HepG2 (cell line): Measurements from ENCODE around the gene ARMH1. TPM values are rescaled to one million over a fixed set of nuclear protein-coding genes. Genes with fewer than 3 reads are reported as not detected.

Source experiments
- AGO1 ChIP-seq: fragments of 200-400 bp; formaldehyde crosslinking; IDR thresholded peaks from 2 replicates; pipeline ENCODE4 v1.6.1; 2017; ENCODE audit warnings: mild to moderate bottlenecking, low read depth, low read length, moderate library complexity; ENCODE audit not compliant: poor library complexity, severe bottlenecking
- BRCA1 ChIP-seq: sonication (generic); formaldehyde crosslinking; IDR thresholded peaks from 2 replicates; pipeline ENCODE4 v1.4.0; 2020; ENCODE audit warnings: missing genetic modification reagents
- FOXM1 ChIP-seq: sonication (generic); formaldehyde crosslinking; IDR thresholded peaks from 2 replicates; pipeline ENCODE4 v1.5.0; 2020; ENCODE audit warnings: missing genetic modification reagents
- HCFC1 ChIP-seq: fragments of 150-350 bp; IDR thresholded peaks from 2 replicates; pipeline ENCODE4 v1.6.1; 2014; ENCODE audit warnings: low read depth, low read length
- KLF11 ChIP-seq: IDR thresholded peaks from 2 replicates; pipeline ENCODE4 v1.6.1; 2016; ENCODE audit warnings: missing compliant biosample characterization
- MED13 ChIP-seq: sonication (generic); formaldehyde crosslinking; IDR thresholded peaks from 2 replicates; pipeline ENCODE4 v1.5.0; 2020; ENCODE audit warnings: missing genetic modification reagents
- MIER2 ChIP-seq: IDR thresholded peaks from 2 replicates; pipeline ENCODE4 v1.6.1; 2016; ENCODE audit warnings: missing biosample characterization, missing genetic modification reagents
- NCOA1 ChIP-seq: sonication (generic); formaldehyde crosslinking; IDR thresholded peaks from 2 replicates; pipeline ENCODE4 v1.9.0; 2021; ENCODE audit warnings: missing genetic modification reagents
- PAWR ChIP-seq: sonication (generic); formaldehyde crosslinking; IDR thresholded peaks from 2 replicates; pipeline ENCODE4 v1.4.0; 2020; ENCODE audit warnings: missing genetic modification reagents, mild to moderate bottlenecking, borderline replicate concordance
- PITX1 ChIP-seq: sonication (generic); formaldehyde crosslinking; IDR thresholded peaks from 2 replicates; pipeline ENCODE4 v1.5.1; 2020; ENCODE audit warnings: mild to moderate bottlenecking, missing genetic modification reagents
- POLR2G ChIP-seq: fragments of 200-400 bp; formaldehyde crosslinking; IDR thresholded peaks from 2 replicates; pipeline ENCODE4 v1.6.1; 2018; ENCODE audit warnings: mild to moderate bottlenecking, low read depth, low read length, moderate library complexity
- RBFOX2 ChIP-seq: fragments of 200-400 bp; formaldehyde crosslinking; IDR thresholded peaks from 2 replicates; pipeline ENCODE4 v1.6.1; 2017; ENCODE audit warnings: low read depth, mild to moderate bottlenecking, low read length
- RNF2 ChIP-seq: fragments of 450-650 bp; conservative IDR thresholded peaks from 2 replicates; pipeline ENCODE4 v1.6.1; 2016; ENCODE audit warnings: low read depth
- RXRA ChIP-seq: sonication (generic); formaldehyde crosslinking; IDR thresholded peaks from 2 replicates; pipeline ENCODE4 v1.5.1; 2020; ENCODE audit warnings: missing genetic modification reagents
- SKI ChIP-seq: fragments of 450-650 bp; IDR thresholded peaks from one replicate; pipeline ENCODE4 v1.6.1; 2018; ENCODE audit warnings: mild to moderate bottlenecking; ENCODE audit not compliant: partially characterized antibody
- SNAPC2 ChIP-seq: sonication (generic); formaldehyde crosslinking; IDR thresholded peaks from 2 replicates; pipeline ENCODE4 v1.8.1; 2022; ENCODE audit warnings: mild to moderate bottlenecking, missing genetic modification reagents
- ZMYM3 ChIP-seq: sonication (generic); formaldehyde crosslinking; IDR thresholded peaks from 2 replicates; pipeline ENCODE4 v1.5.1; 2020; ENCODE audit warnings: mild to moderate bottlenecking, missing genetic modification reagents
- ZNF235 ChIP-seq: sonication (generic); formaldehyde crosslinking; IDR thresholded peaks from 2 replicates; pipeline ENCODE4 v1.8.1; 2023; ENCODE audit warnings: mild to moderate bottlenecking, missing genetic modification reagents, borderline replicate concordance
- ZNF550 ChIP-seq: sonication (generic); formaldehyde crosslinking; IDR thresholded peaks from 2 replicates; pipeline ENCODE4 v1.4.0; 2020; ENCODE audit warnings: mild to moderate bottlenecking, missing genetic modification reagents, borderline replicate concordance
- ZNF792 ChIP-seq: IDR thresholded peaks from 2 replicates; pipeline ENCODE4 v1.6.1; 2016
- ZSCAN22 ChIP-seq: sonication (generic); formaldehyde crosslinking; IDR thresholded peaks from 2 replicates; pipeline ENCODE4 v1.4.0; 2020; ENCODE audit warnings: mild to moderate bottlenecking, missing genetic modification reagents
- polyA plus RNA-seq, 8 experiments: library from polyadenylated mRNA; depleted of rRNA in 3 of 8; stranded (reverse) in 7 of 8; unstranded in 1 of 8; fragments of >200 nt; fragmentation: Illumina TruSeq in 4 of 8; extraction: Trizol in 4 of 8; gene quantifications; 2 replicates each; pipeline versions ENCODE4 v1.2.1 to v1.2.3, GENCODE V29; 2011 to 2016; ENCODE audit warnings: low read depth in 4 of 8, missing spikeins in 1 of 8, mixed read lengths in 1 of 8; ENCODE audit not compliant: insufficient read depth in 1 of 8
- total RNA-seq, 5 experiments: library from RNA; depleted of rRNA; stranded (reverse); fragments of >200 nt; fragmentation: Illumina TruSeq; extraction: Trizol; gene quantifications; 2 replicates each; pipeline ENCODE4 v1.2.3, GENCODE V29; 2016; ENCODE audit warnings: low read depth in 1 of 5
- TF ChIP-seq, protein P1 (sequence below): sonication (generic); formaldehyde crosslinking; IDR thresholded peaks from 2 replicates; pipeline ENCODE4 v1.8.0; 2023; ENCODE audit warnings: mild to moderate bottlenecking, missing genetic modification reagents
- TF ChIP-seq, protein P2 (sequence below): sonication (generic); formaldehyde crosslinking; IDR thresholded peaks from 2 replicates; pipeline ENCODE4 v1.9.0; 2022; ENCODE audit warnings: low read depth, missing genetic modification reagents
- TF ChIP-seq, protein P3 (sequence below): sonication (generic); formaldehyde crosslinking; IDR thresholded peaks from 2 replicates; pipeline ENCODE4 v1.4.0; 2020; ENCODE audit warnings: missing genetic modification reagents, borderline replicate concordance

ARMH1 gene
- total and polyA plus RNA-seq, 2 of the 13 experiments (the other 11 are each of a cell fraction or from before 2014, with no cell fraction given) = 0.69 TPM; not detected in 1

DNA sequence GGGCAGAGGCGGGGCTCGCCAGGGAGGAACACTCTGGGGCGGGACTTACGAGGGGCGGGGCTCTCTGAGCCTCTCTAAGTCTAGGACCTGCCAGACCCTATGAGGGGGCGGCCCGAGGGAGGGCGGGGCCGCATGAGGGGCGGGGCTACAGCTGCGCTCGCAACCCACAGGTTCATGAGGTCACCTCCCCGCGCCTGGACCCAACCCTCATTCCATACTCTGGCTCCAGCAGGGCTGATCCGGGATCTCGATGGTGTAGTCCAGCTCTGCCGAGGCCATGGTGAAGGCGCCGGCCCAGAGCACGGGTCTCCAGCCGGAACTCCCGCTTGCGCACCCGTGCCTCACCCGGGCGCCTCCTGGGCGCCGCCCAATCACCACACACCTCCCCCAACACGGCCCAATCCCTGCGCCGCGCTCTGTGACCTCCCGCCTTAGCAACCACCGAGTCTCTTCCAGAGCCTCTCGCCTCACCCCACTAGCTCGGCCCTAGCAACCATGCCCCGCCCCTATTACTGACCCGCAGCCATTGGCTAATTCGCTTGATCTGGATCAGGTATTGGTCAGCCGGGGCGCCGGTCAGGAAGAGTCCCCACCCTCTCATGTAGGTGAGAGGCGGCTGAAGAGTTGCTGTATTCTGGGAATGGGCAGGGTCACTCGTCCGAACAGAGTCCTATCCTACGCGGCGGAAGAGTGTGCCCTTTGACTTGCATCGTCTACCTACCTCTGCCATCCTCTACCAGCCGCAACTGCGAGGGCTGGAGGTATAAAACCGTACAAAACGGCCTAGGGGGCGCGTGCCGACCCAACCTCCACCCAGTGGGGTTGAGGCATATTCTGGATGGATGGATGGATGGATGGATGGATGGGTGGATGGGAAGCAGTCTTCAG is at the start of gene ARMH1, which contains the start of gene TMEM53 (continued):
- TF ChIP-seq MIER2 (0 out of 2 replicates have a peak, but pooled peaks have one; percentile 19), SNAPC2 (CRISPR knock-in tag) (0 out of 2 replicates have a peak, but pooled peaks have one; percentile 17), POLR2G (peak; percentile 81), ZNF235 (CRISPR knock-in tag) (0 out of 2 replicates have a peak, but pooled peaks have one; percentile 38), NCOA1 (CRISPR knock-in tag) (peak; percentile 96), BRCA1 (CRISPR knock-in tag) (no peak), FOXM1 (CRISPR knock-in tag) (no peak), ZNF550 (CRISPR knock-in tag) (no peak), ZSCAN22 (CRISPR knock-in tag) (peak; percentile 93), ZNF792 (CRISPR knock-in tag) (no peak), KLF11 (CRISPR knock-in tag) (no peak), MED13 (no peak), RBFOX2 (peak; percentile 92), PITX1 (CRISPR knock-in tag) (peak; percentile 38; the same call in 1 of the 2 replicates), ZMYM3 (CRISPR knock-in tag) (no peak; the same call in 1 of the 2 replicates), RNF2 (no peak), PAWR (CRISPR knock-in tag) (0 out of 2 replicates have a peak, but pooled peaks have one; percentile 12), AGO1 (peak; percentile 45), SKI (peak; percentile 59), HCFC1 (no peak), RXRA (CRISPR knock-in tag) (peak; percentile 96)
- TF ChIP-seq, protein P1, sequence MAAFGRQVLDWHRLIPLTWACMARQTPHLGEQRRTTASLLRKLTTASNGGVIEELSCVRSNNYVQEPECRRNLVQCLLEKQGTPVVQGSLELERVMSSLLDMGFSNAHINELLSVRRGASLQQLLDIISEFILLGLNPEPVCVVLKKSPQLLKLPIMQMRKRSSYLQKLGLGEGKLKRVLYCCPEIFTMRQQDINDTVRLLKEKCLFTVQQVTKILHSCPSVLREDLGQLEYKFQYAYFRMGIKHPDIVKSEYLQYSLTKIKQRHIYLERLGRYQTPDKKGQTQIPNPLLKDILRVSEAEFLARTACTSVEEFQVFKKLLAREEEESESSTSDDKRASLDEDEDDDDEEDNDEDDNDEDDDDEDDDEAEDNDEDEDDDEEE = 0 out of 2 replicates have a peak, but pooled peaks have one; percentile 70
- TF ChIP-seq, protein P2, sequence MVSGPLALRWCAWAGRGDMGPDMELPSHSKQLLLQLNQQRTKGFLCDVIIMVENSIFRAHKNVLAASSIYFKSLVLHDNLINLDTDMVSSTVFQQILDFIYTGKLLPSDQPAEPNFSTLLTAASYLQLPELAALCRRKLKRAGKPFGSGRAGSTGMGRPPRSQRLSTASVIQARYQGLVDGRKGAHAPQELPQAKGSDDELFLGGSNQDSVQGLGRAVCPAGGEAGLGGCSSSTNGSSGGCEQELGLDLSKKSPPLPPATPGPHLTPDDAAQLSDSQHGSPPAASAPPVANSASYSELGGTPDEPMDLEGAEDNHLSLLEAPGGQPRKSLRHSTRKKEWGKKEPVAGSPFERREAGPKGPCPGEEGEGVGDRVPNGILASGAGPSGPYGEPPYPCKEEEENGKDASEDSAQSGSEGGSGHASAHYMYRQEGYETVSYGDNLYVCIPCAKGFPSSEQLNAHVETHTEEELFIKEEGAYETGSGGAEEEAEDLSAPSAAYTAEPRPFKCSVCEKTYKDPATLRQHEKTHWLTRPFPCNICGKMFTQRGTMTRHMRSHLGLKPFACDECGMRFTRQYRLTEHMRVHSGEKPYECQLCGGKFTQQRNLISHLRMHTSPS (CRISPR knock-in tag) = peak; percentile 71
- TF ChIP-seq, protein P3, sequence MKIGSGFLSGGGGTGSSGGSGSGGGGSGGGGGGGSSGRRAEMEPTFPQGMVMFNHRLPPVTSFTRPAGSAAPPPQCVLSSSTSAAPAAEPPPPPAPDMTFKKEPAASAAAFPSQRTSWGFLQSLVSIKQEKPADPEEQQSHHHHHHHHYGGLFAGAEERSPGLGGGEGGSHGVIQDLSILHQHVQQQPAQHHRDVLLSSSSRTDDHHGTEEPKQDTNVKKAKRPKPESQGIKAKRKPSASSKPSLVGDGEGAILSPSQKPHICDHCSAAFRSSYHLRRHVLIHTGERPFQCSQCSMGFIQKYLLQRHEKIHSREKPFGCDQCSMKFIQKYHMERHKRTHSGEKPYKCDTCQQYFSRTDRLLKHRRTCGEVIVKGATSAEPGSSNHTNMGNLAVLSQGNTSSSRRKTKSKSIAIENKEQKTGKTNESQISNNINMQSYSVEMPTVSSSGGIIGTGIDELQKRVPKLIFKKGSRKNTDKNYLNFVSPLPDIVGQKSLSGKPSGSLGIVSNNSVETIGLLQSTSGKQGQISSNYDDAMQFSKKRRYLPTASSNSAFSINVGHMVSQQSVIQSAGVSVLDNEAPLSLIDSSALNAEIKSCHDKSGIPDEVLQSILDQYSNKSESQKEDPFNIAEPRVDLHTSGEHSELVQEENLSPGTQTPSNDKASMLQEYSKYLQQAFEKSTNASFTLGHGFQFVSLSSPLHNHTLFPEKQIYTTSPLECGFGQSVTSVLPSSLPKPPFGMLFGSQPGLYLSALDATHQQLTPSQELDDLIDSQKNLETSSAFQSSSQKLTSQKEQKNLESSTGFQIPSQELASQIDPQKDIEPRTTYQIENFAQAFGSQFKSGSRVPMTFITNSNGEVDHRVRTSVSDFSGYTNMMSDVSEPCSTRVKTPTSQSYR (CRISPR knock-in tag) = no peak
